Ishikawa (cell line): Measurements from ENCODE around the gene FAM32A.

Experiments used
- EGR1 ChIP-seq: IDR thresholded peaks from 2 replicates; pipeline ENCODE4 v1.6.1; 2012
- TCF12 ChIP-seq: IDR thresholded peaks from 2 replicates; pipeline ENCODE4 v1.6.1; 2012; ENCODE audit warnings: low read depth

GRCh38 chr19:16225279-16226183, 40.3 kb downstream of the FAM32A start:
- TF ChIP-seq EGR1, result no peak
- no peak for TF ChIP-seq TCF12
